ENCODE data around the gene SRRM1. TPM values are rescaled to one million over a fixed set of nuclear protein-coding genes. Genes with fewer than 3 reads are reported as not detected.

Gene SRRM1
- total RNA-seq, 1 donor from 2014 or later = 113 TPM

- no peak for ATAC-seq
- H3K4me1 ChIP-seq = peaks cover 14% of the 10 kb centered on the region
- DNase-seq = no peak
- H3K4me3 ChIP-seq = no peak overlapping the region
- no peaks in the 10 kb centered on the region for H3K27me3 ChIP-seq
- intact Hi-C loops (cut with DNase I) = no loop called here
- H3K36me3 ChIP-seq = no peaks in the 10 kb centered on the region
- TF ChIP-seq CTCF (IDR thresholded peaks at IDR 0.05) = no peak
- no peak overlapping the region for H3K27ac ChIP-seq
- no peaks in the 10 kb centered on the region for H3K9me3 ChIP-seq
These were observed 68.2 kb downstream of the SRRM1 start for GRCh38 chr1:24711329-24711728.

GRCh38 chr1:24713176-24713575 is 70.1 kb downstream of the SRRM1 start:
- Histone ChIP-seq H3K4me1 (peaks cover 18% of the 10 kb centered on the region), H3K27me3 (no peaks in the 10 kb centered on the region), H3K36me3 (no peaks in the 10 kb centered on the region), H3K9me3 (no peaks in the 10 kb centered on the region), H3K27ac (no peak overlapping the region), H3K4me3 (no peak overlapping the region)
- intact Hi-C loops (cut with DNase I) = no loop called here
- ATAC-seq (no peak), DNase-seq (no peak)
- TF ChIP-seq CTCF (IDR thresholded peaks at IDR 0.05) = no peak

- H3K27ac ChIP-seq = no peak overlapping the region
- no peaks in the 10 kb centered on the region for H3K9me3 ChIP-seq
- H3K4me3 ChIP-seq = no peak overlapping the region
- H3K27me3 ChIP-seq = no peaks in the 10 kb centered on the region
- peaks cover 24% of the 10 kb centered on the region for H3K4me1 ChIP-seq
- no peaks in the 10 kb centered on the region for H3K36me3 ChIP-seq
- ATAC-seq (no peak), DNase-seq (no peak)
- intact Hi-C loops (cut with DNase I) = no loop called here
- no peak for TF ChIP-seq CTCF (IDR thresholded peaks at IDR 0.05)
These were observed 70.6 kb downstream of the SRRM1 start for GRCh38 chr1:24713736-24714135.

- TF ChIP-seq CTCF (IDR thresholded peaks at IDR 0.05) = no peak
- Histone ChIP-seq H3K4me1 (peaks cover 29% of the 10 kb centered on the region), H3K9me3 (no peaks in the 10 kb centered on the region), H3K27ac (no peak overlapping the region), H3K4me3 (no peak overlapping the region), H3K27me3 (no peaks in the 10 kb centered on the region), H3K36me3 (no peaks in the 10 kb centered on the region)
- ATAC-seq = no peak
- no peak for DNase-seq
- intact Hi-C loops (cut with DNase I) = no loop called here
These were observed 71.9 kb downstream of the SRRM1 start for GRCh38 chr1:24714859-24715520.

GRCh38 chr1:24715658-24716057 is 72.6 kb downstream of the SRRM1 start:
- ATAC-seq = no peak
- H3K4me1 ChIP-seq = peaks cover 23% of the 10 kb centered on the region
- intact Hi-C loops (cut with DNase I) = no loop called here
- no peak overlapping the region for H3K27ac ChIP-seq
- H3K27me3 ChIP-seq = no peaks in the 10 kb centered on the region
- no peak overlapping the region for H3K4me3 ChIP-seq
- no peaks in the 10 kb centered on the region for H3K36me3 ChIP-seq
- no peaks in the 10 kb centered on the region for H3K9me3 ChIP-seq
- no peak for DNase-seq
- TF ChIP-seq CTCF (IDR thresholded peaks at IDR 0.05) = no peak

Data from upper lobe of right lung (tissue), 1 donor.